Adipocyte (in vitro differentiated cells): ENCODE measurements around the gene PRRG2.

Experiments
- DNase-seq: peaks from one replicate; pipeline ENCODE4 v3.0.0-alpha.2; 2015; ENCODE audit warnings: low read depth
- H3K27me3 ChIP-seq: replicated peaks from 2 replicates; pipeline ENCODE4 v1.7.0; 2013; ENCODE audit warnings: mild to moderate bottlenecking, low read length, moderate library complexity; ENCODE audit not compliant: control insufficient read depth, insufficient read depth
- H3K36me3 ChIP-seq: 2 replicates; pipeline ENCODE4 v1.7.0; 2013; ENCODE audit warnings: low read length, mild to moderate bottlenecking, moderate library complexity; ENCODE audit not compliant: control insufficient read depth, insufficient read depth, severe bottlenecking
- H3K4me1 ChIP-seq: 2 replicates; pipeline ENCODE4 v1.7.0; 2013; ENCODE audit warnings: mild to moderate bottlenecking, low read length, moderate library complexity; ENCODE audit not compliant: control insufficient read depth, insufficient read depth
- H3K4me3 ChIP-seq: 2 replicates; pipeline ENCODE4 v1.7.0; 2013; ENCODE audit warnings: mild to moderate bottlenecking, low read length, moderate library complexity
- H3K9ac ChIP-seq: 2 replicates; pipeline ENCODE4 v1.7.0; 2013; ENCODE audit warnings: mild to moderate bottlenecking, low read length, moderate library complexity
- H3K9me3 ChIP-seq: 2 replicates; pipeline ENCODE4 v1.7.0; 2013; ENCODE audit warnings: mild to moderate bottlenecking, low read length, moderate library complexity; ENCODE audit not compliant: control insufficient read depth

PRRG2 gene

GRCh38 chr19:49590971-49591730 lies 10.0 kb downstream of the PRRG2 start, which contains the start of gene PRR12:
Gene PRR12 (plus strand): TSS chr19:49591182. CDS start chr19:49591655, 473 bp downstream.
- H3K4me1 ChIP-seq: peaks cover 15% of the 10 kb centered on the region
- H3K36me3 ChIP-seq: peaks cover 13% of the 10 kb centered on the region
- H3K27me3 ChIP-seq: no peaks in the 10 kb centered on the region
- DNase-seq: peak; percentile 84
- peak within 1 kb of the TSS; percentile 97 for H3K9ac ChIP-seq
- no peaks in the 10 kb centered on the region for H3K9me3 ChIP-seq
- peak within 1 kb of the TSS; percentile 98 for H3K4me3 ChIP-seq

GRCh38 chr19:49591731-49592485 lies 10.8 kb downstream of the PRRG2 start:
- H3K4me3 ChIP-seq: peak overlapping the region; percentile 85
- peaks cover 15% of the 10 kb centered on the region for H3K4me1 ChIP-seq
- no peaks in the 10 kb centered on the region for H3K27me3 ChIP-seq
- H3K9ac ChIP-seq: peak overlapping the region; percentile 86
- DNase-seq: peak; percentile 64
- no peaks in the 10 kb centered on the region for H3K9me3 ChIP-seq
- H3K36me3 ChIP-seq: peaks cover 16% of the 10 kb centered on the region

GRCh38 chr19:49592486-49593232 lies 11.5 kb downstream of the PRRG2 start:
- Histone ChIP-seq H3K9ac (peak overlapping the region; percentile 86), H3K27me3 (no peaks in the 10 kb centered on the region), H3K9me3 (no peaks in the 10 kb centered on the region), H3K36me3 (peaks cover 24% of the 10 kb centered on the region), H3K4me3 (peak overlapping the region; percentile 85), H3K4me1 (peaks cover 15% of the 10 kb centered on the region)
- peak; percentile 34 for DNase-seq

DNA sequence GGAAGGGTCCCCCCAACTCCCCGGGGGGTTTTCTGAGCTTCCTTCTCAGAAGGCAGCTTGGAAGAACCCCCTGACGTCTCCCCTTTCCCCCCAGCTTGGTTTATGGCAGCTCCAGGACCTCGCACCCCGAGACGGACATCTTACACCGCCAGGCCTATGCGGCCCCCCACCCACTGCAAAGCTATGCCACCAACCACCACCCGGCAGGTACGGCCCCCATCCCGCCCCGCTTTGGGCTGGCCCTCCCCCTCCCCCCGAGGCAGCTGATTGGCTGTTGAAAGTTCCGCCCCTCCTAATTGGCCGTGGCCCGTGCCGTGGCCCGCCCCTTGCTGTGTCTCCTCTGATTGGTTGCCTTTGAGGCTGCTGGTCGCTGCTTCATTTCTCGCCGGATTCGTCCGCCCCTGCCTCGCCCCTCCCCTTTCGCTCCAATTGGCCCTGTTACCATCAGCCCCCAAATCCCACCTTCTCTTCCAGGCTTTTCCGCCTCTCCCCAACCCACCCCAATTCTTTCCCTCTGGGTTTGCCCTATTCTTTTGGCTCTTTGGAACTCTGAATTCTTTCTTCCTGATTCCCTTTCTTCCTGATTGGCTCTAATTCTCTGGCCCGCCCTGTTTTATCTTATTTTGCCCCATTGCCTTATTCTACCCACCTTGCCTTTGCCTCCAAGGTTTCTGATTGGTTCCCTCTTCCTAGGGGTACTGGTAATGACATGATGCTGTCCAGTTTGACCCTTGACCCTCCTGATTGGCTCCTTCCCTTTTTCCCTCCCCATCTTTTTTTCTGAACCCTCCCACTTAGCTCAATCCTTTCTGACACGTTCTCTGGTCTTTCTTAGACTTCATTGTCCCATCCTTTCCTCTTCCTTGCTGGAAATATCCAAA lies 12.4 kb downstream of the PRRG2 start:
- peaks cover 27% of the 10 kb centered on the region for H3K36me3 ChIP-seq
- peak overlapping the region; percentile 86 for H3K9ac ChIP-seq
- peak overlapping the region; percentile 85 for H3K4me3 ChIP-seq
- no peaks in the 10 kb centered on the region for H3K27me3 ChIP-seq
- H3K4me1 ChIP-seq: peaks cover 15% of the 10 kb centered on the region
- DNase-seq: peak; percentile 97
- H3K9me3 ChIP-seq: no peaks in the 10 kb centered on the region

DNA sequence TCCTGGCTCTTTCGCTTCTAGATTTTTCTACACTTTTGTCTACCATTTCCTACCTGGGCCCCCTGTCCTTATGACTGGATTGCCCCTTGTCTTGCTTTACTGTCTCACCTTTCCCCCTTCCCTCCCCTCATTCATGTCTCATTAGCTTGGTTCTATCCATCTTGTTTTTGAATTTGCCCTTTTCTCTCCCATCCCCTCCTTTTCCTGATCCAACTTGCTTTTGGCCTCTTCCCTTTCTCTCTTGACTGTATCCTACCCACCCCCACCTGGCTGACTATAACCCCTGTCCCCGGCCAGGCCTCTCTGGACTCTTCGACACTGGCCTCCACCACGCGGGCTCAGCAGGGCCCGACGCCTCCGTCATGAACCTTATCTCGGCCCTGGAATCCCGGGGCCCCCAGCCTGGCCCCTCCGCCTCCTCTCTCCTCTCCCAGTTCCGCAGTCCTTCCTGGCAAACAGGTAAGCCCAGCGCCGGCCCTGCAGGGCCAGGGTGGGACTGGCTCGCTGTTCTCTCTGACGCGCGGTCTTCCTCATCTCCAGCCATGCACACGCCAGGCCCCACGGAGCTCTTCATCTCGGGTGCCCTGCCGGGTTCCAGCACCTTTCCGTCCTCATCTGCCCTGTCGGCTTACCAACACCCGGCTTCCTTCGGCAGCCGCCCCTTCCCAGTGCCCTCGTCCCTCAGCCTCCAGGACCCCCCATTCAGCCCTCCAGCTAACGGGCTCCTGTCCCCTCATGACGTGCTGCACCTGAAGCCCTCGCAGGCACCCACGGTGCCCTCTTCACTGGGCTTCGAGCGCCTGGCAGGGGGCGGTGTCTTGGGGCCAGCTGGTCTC lies 13.3 kb downstream of the PRRG2 start:
- H3K9ac ChIP-seq: peak overlapping the region; percentile 4
- H3K4me3 ChIP-seq: no peak overlapping the region
- H3K9me3 ChIP-seq: no peaks in the 10 kb centered on the region
- H3K27me3 ChIP-seq: no peaks in the 10 kb centered on the region
- peaks cover 36% of the 10 kb centered on the region for H3K36me3 ChIP-seq
- no peak for DNase-seq
- H3K4me1 ChIP-seq: peaks cover 15% of the 10 kb centered on the region

DNA sequence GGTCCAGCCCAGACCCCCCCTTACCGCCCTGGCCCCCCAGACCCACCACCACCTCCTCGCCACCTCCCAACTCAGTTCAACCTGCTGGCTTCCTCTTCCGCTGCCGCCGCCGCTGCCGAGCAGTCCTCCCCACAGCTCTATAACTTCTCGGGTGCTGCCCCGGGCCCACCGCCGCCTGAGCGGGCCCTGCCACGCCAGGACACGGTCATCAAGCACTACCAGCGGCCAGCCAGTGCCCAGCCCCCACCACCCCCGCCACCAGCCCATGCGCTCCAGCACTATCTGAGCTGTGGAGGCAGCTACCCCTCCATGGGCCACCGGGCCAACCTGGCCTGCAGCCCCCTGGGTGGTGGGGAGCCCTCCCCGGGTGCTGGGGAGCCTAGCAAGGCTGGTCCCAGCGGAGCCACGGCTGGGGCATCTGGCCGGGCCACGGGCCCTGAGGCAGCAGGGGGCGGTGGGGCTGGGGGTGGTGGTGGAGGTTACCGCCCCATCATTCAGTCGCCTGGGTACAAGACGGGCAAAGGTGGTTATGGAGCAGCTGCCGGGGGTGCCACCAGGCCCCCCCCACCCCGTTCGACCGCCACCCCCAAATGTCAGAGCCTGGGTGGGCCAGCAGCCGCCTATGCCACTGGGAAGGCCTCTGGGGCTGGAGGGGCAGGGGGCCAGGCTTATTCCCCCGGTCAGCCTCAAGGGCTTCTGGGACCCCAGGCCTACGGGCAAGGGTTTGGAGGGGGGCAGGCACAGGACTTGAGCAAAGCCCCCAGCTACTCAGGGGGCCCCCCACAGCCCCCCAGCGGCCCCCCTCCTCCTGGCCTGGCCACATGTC lies 14.1 kb downstream of the PRRG2 start:
- H3K9ac ChIP-seq: no peak overlapping the region
- no peaks in the 10 kb centered on the region for H3K27me3 ChIP-seq
- H3K4me3 ChIP-seq: no peak overlapping the region
- no peak for DNase-seq
- peaks cover 44% of the 10 kb centered on the region for H3K36me3 ChIP-seq
- no peaks in the 10 kb centered on the region for H3K9me3 ChIP-seq
- H3K4me1 ChIP-seq: peaks cover 14% of the 10 kb centered on the region

DNA sequence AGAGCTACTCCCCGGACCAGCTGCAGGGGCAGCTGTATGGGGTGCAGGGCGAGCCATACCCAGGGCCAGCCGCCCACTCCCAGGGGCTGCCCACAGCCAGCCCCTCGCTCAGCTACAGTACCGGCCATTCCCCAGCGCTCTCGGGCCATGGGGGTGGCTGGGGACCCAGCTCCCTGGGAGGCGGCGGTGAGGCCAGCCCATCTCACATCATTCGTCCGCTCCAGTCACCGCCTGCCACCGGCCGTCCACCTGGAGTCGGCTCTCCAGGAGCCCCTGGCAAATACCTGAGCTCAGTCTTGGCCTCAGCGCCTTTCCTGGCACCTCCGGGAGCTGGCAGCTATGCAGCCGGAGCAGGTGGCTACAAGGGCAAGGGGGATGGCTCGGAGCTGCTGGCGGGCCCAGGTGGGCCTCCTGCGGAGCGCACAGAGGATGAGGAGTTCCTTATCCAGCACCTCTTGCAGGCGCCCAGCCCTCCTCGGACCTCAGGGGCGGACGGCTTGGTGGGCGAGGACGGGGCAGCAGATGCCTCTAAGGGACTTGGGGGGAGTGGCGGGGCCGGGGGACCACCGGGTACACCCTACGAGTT lies 14.8 kb downstream of the PRRG2 start:
- no peak for DNase-seq
- Histone ChIP-seq H3K36me3 (peaks cover 50% of the 10 kb centered on the region), H3K4me3 (no peak overlapping the region)

DNA sequence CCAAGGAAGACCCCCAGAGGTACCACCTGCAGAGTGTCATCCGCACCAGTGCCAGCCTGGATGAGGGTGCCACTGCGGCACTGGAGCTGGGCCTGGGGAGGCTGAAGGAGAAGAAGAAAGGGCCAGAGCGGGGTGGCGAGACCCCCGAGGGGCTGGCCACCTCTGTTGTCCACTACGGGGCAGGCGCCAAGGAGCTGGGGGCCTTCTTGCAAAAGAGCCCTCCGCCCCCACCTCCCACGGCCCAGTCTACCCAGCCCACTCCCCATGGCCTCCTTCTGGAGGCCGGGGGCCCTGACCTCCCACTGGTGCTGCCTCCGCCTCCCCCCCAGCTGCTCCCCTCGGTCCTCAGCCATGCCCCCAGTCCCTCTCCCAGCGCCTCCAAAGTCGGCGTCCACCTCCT lies 15.3 kb downstream of the PRRG2 start:
- Histone ChIP-seq H3K9ac (no peak overlapping the region), H3K4me1 (peaks cover 11% of the 10 kb centered on the region), H3K4me3 (no peak overlapping the region), H3K27me3 (no peaks in the 10 kb centered on the region), H3K36me3 (peaks cover 53% of the 10 kb centered on the region), H3K9me3 (no peaks in the 10 kb centered on the region)
- no peak for DNase-seq

More for the DNA sequence above, 14.8 kb downstream of the PRRG2 start:
- H3K27me3 ChIP-seq: no peaks in the 10 kb centered on the region
- no peak overlapping the region for H3K9ac ChIP-seq
- peaks cover 11% of the 10 kb centered on the region for H3K4me1 ChIP-seq
- H3K9me3 ChIP-seq: no peaks in the 10 kb centered on the region

GRCh38 chr19:49596954-49597702 lies 16.0 kb downstream of the PRRG2 start:
- H3K9me3 ChIP-seq: no peaks in the 10 kb centered on the region
- no peak for DNase-seq
- peaks cover 59% of the 10 kb centered on the region for H3K36me3 ChIP-seq
- H3K4me1 ChIP-seq: peaks cover 11% of the 10 kb centered on the region
- H3K9ac ChIP-seq: no peak overlapping the region
- no peaks in the 10 kb centered on the region for H3K27me3 ChIP-seq
- no peak overlapping the region for H3K4me3 ChIP-seq
